HCT116 (cell line): ENCODE measurements around the gene PRKAA2. TPM values are rescaled to one million over a fixed set of nuclear protein-coding genes. Genes with fewer than 3 reads are reported as not detected.

ENCODE experiments used
- ATAC-seq: fragments of 200-7000 bp; cut with Tn5 transposase; 2 replicates; pipeline ENCODE4 v1.9.1; 2020; ENCODE audit warnings: mild to moderate bottlenecking, moderate library complexity
- BruUV-seq: library from RNA; stranded (reverse); fragments of 400-500 nt; replicated peaks from 2 replicates; lab custom pipeline; 2021; lab: Mats Ljungman, UMichigan
- CTCF ChIA-PET: fragments of 300-600 bp; sonication (Branson Sonifier 250); formaldehyde crosslinking; loops from one replicate; lab custom pipeline; 2021; ENCODE audit warnings: antibody characterized with exemption; lab: Charles Lee
- POLR2A ChIA-PET: fragments of 300-600, 350-600 bp; sonication (Branson Sonifier 250); formaldehyde crosslinking; loops from one replicate; lab custom pipeline; 2021; ENCODE audit warnings: antibody characterized with exemption; lab: Charles Lee
- RAD21 ChIA-PET, 2 experiments: fragments of 300-600 bp; sonication (Branson Sonifier 250); formaldehyde crosslinking; loops; one replicate each; lab custom pipeline; 2023; ENCODE audit warnings: low total read pairs in 2 of 2; ENCODE audit not compliant: uncharacterized antibody in 2 of 2, unreplicated experiment in 2 of 2, low non-redundant PET in 1 of 2; lab: Charles Lee
- DNase-seq: peaks from one replicate; pipeline ENCODE4 v3.0.0-alpha.2; 2010; ENCODE audit warnings: low read depth, low spot score
- H2AFZ ChIP-seq: fragments of 200-600 bp; shearing (Covaris generic), sonication (generic); 2 replicates; pipeline ENCODE4 v1.6.1; 2017; ENCODE audit warnings: low read depth, mixed run types, mixed read lengths, antibody characterized with exemption, low read length; ENCODE audit not compliant: poor library complexity, severe bottlenecking
- H3K27ac ChIP-seq: 2 replicates; pipeline ENCODE4 v1.5.1; 2012; ENCODE audit warnings: low read depth, low read length
- H3K27me3 ChIP-seq: fragments of 200-600 bp; sonication (generic); 2 replicates; pipeline ENCODE4 v1.6.1; 2016; ENCODE audit warnings: mixed run types, low read length, mixed read lengths; ENCODE audit not compliant: insufficient read depth
- H3K36me3 ChIP-seq, 2 experiments: fragments of 200-500 bp in 1 of 2; fragments of 200-600 bp in 1 of 2; sonication (Bioruptor generic) in 1 of 2; sonication (generic) in 1 of 2; 2 replicates each; pipeline versions ENCODE4 v1.5.1 to v1.6.1; 2014 to 2016; ENCODE audit warnings: low read length in 2 of 2, inconsistent platforms in 1 of 2, mixed read lengths in 1 of 2, mixed run types in 1 of 2; ENCODE audit not compliant: insufficient read depth in 2 of 2, control insufficient read depth in 1 of 2
- H3K4me1 ChIP-seq, 2 experiments: fragments of 200-600 bp in 1 of 2; sonication (generic) in 1 of 2; 2 replicates each; pipeline versions ENCODE4 v1.5.1 to v1.6.1; 2012 to 2017; ENCODE audit warnings: low read length in 2 of 2, inconsistent platforms in 1 of 2, mild to moderate bottlenecking in 1 of 2, mixed read lengths in 1 of 2, mixed run types in 1 of 2, moderate library complexity in 1 of 2; ENCODE audit not compliant: insufficient read depth in 2 of 2, control insufficient read depth in 1 of 2
- H3K4me2 ChIP-seq: fragments of 200-600 bp; sonication (generic); 2 replicates; pipeline ENCODE4 v1.6.1; 2017; ENCODE audit warnings: mixed run types, low read length, mixed read lengths
- H3K4me3 ChIP-seq, 2 experiments: fragments of 200-600 bp in 1 of 2; sonication (generic) in 1 of 2; replicated peaks in 1 of 2; 2 replicates each; pipeline ENCODE4 v1.5.1; 2011 to 2016; ENCODE audit warnings: low read length in 2 of 2, control low read depth in 1 of 2, low read depth in 1 of 2, mild to moderate bottlenecking in 1 of 2, mixed read lengths in 1 of 2, mixed run types in 1 of 2
- H3K79me2 ChIP-seq: fragments of 200-600 bp; sonication (generic); 2 replicates; pipeline ENCODE4 v1.6.1; 2017; ENCODE audit warnings: mild to moderate bottlenecking, mixed run types, low read length, moderate library complexity, mixed read lengths; ENCODE audit not compliant: insufficient read depth
- H3K9ac ChIP-seq: fragments of 200-600 bp; sonication (generic); 2 replicates; pipeline ENCODE4 v1.6.1; 2016; ENCODE audit warnings: low read length, mixed read lengths
- H3K9me2 ChIP-seq: fragments of 200-600 bp; sonication (generic), shearing (Covaris generic); 2 replicates; pipeline ENCODE4 v1.6.1; 2017; ENCODE audit warnings: mixed run types, mild to moderate bottlenecking, moderate library complexity; ENCODE audit not compliant: insufficient read depth
- H3K9me3 ChIP-seq, 2 experiments: fragments of 200-500 bp in 1 of 2; fragments of 200-600 bp in 1 of 2; sonication (Bioruptor generic) in 1 of 2; sonication (generic) in 1 of 2; 2 replicates each; pipeline ENCODE4 v1.6.1; 2014 to 2017; ENCODE audit warnings: low read length in 2 of 2, mixed read lengths in 2 of 2, inconsistent platforms in 1 of 2, low read depth in 1 of 2, mild to moderate bottlenecking in 1 of 2, mixed run types in 1 of 2, moderate library complexity in 1 of 2; ENCODE audit not compliant: control insufficient read depth in 1 of 2, insufficient read depth in 1 of 2
- H4K20me1 ChIP-seq: fragments of 200-600 bp; sonication (generic), shearing (Covaris generic); 2 replicates; pipeline ENCODE4 v1.6.1; 2017; ENCODE audit warnings: mixed run types, mild to moderate bottlenecking, moderate library complexity; ENCODE audit not compliant: insufficient read depth
- CEBPB ChIP-seq: IDR thresholded peaks from 2 replicates; pipeline ENCODE4 v1.6.1; 2012; ENCODE audit warnings: low read depth
- ELF1 ChIP-seq: IDR thresholded peaks from 2 replicates; pipeline ENCODE4 v1.6.1; 2012; ENCODE audit warnings: low read depth, borderline replicate concordance
- EZH2 ChIP-seq: fragments of 200-600 bp; sonication (generic); IDR thresholded peaks from 2 replicates; pipeline ENCODE4 v1.6.1; 2017; ENCODE audit warnings: antibody characterized with exemption, mixed run types
- EZH2phosphoT487 ChIP-seq: fragments of 200-600 bp; IDR thresholded peaks from 2 replicates; pipeline ENCODE4 v1.6.1; 2018; ENCODE audit warnings: antibody characterized with exemption, borderline replicate concordance
- FOSL1 ChIP-seq: IDR thresholded peaks from 2 replicates; pipeline ENCODE4 v1.6.1; 2012; ENCODE audit warnings: low read depth
- POLR2AphosphoS5 ChIP-seq: IDR thresholded peaks from 2 replicates; pipeline ENCODE4 v1.6.1; 2011; ENCODE audit warnings: mild to moderate bottlenecking, low read depth, low read length, moderate library complexity
- RAD21 ChIP-seq: IDR thresholded peaks from 2 replicates; pipeline ENCODE4 v1.6.1; 2012; ENCODE audit warnings: low read depth, mild to moderate bottlenecking
- YY1 ChIP-seq: IDR thresholded peaks from 2 replicates; pipeline ENCODE4 v1.6.1; 2011; ENCODE audit warnings: low read length, low read depth, moderate library complexity, mild to moderate bottlenecking; ENCODE audit not compliant: insufficient replicate concordance; ENCODE audit errors: extremely low read depth
- intact Hi-C: fragments of 100-400 bp; cut with micrococcal nuclease; formaldehyde crosslinking; loops from 2 replicates; pipeline ENCODE4 v1.10.0; 2022
- total RNA-seq: library from RNA; stranded (reverse); gene quantifications from one replicate; pipeline ENCODE4 v1.2.1, GENCODE V29; 2021; ENCODE audit not compliant: unreplicated experiment
- TF ChIP-seq, protein P1 (sequence below), 3 experiments: fragments of 200-600 bp in 1 of 3; sonication (generic) in 1 of 3; IDR thresholded peaks in 2 of 3; conservative IDR thresholded peaks in 1 of 3; 2 replicates each; pipeline ENCODE4 v1.5.1; 2012 to 2017; ENCODE audit warnings: low read depth in 2 of 3, low read length in 2 of 3, antibody characterized with exemption in 1 of 3, borderline replicate concordance in 1 of 3, control low read depth in 1 of 3, mild to moderate bottlenecking in 1 of 3, mixed read lengths in 1 of 3, mixed run types in 1 of 3, moderate library complexity in 1 of 3; ENCODE audit not compliant: insufficient read depth in 1 of 3

Gene PRKAA2
- total RNA-seq, 1 experiment from 2014 or later, result 1.6 TPM

DNA sequence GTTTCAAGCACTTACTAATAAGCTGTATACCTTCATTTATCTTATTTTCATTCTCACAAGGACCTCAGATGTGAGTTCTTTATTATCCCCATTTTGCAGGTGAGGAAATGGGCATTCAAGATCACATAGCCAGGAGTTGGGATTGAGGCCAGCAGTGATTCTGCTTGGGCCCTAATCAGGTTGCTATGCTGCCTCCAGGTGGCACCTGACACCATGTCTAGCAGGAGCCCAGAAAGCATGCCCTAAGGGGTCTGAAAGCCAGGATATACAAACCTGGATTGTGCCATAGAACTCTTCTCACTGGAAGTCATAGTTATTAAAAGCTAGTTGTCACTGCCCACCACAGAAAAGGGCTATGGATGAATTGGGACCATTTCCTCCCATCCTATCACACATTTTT lies 113.0 kb downstream of the PRKAA2 start:
- no TSS peak for BruUV-seq
- Histone ChIP-seq H3K9me3 (no peaks in the 10 kb centered on the region), H3K36me3 (no peaks in the 10 kb centered on the region), H3K27me3 (no peaks in the 10 kb centered on the region; the same call in 1 of the 2 replicates), H3K4me1 (no peaks in the 10 kb centered on the region), H3K79me2 (no peaks in the 10 kb centered on the region), H3K9me2 (no peaks in the 10 kb centered on the region), H3K4me2 (no peak overlapping the region), H2AFZ (no peak overlapping the region), H4K20me1 (no peaks in the 10 kb centered on the region), H3K9ac (no peak overlapping the region), H3K27ac (no peak overlapping the region), H3K4me3 (no peak overlapping the region)
- TF ChIP-seq POLR2AphosphoS5 (no peak), CEBPB (no peak), YY1 (no peak), FOSL1 (no peak), RAD21 (peak; percentile 55), EZH2phosphoT487 (no peak), ELF1 (no peak), EZH2 (no peak)
- TF ChIP-seq, protein P1, sequence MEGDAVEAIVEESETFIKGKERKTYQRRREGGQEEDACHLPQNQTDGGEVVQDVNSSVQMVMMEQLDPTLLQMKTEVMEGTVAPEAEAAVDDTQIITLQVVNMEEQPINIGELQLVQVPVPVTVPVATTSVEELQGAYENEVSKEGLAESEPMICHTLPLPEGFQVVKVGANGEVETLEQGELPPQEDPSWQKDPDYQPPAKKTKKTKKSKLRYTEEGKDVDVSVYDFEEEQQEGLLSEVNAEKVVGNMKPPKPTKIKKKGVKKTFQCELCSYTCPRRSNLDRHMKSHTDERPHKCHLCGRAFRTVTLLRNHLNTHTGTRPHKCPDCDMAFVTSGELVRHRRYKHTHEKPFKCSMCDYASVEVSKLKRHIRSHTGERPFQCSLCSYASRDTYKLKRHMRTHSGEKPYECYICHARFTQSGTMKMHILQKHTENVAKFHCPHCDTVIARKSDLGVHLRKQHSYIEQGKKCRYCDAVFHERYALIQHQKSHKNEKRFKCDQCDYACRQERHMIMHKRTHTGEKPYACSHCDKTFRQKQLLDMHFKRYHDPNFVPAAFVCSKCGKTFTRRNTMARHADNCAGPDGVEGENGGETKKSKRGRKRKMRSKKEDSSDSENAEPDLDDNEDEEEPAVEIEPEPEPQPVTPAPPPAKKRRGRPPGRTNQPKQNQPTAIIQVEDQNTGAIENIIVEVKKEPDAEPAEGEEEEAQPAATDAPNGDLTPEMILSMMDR (IDR thresholded peaks at IDR 0.05 in 2 of 3, conservative IDR thresholded peaks at IDR 0.05 in 1 of 3; ENCODE audit: borderline replicate concordance in 1 of 3, insufficient read depth in 1 of 3, low read depth in 2 of 3, low read length in 2 of 3), result peak; percentile 18 to 41 (median 40); a peak in 3 of 6 replicates
- DNase-seq, result peak; percentile 10
- ChIA-PET RAD21 (no interaction called here), POLR2A (no interaction called here), CTCF (interaction anchor here (1.0 to 1.7 kb wide), 2 partner anchors 46 to 63 kb away, joined by 9 to 12 read pairs; no protein-coding TSS in a partner anchor)
- peak; percentile 74 for ATAC-seq
- intact Hi-C loops, result loop anchor here (1.0 to 2.0 kb wide), 2 partner anchors 45 to 63 kb away; no protein-coding TSS in a partner anchor
